ENCODE data around the gene UGT1A7. TPM values are rescaled to one million over a fixed set of nuclear protein-coding genes. Genes with fewer than 3 reads are reported as not detected.
"Not testable (repeated sequence)": the region's sequence is repeated elsewhere in the genome, so short reads cannot be mapped to it uniquely, and the experiment has no call there.

UGT1A7 gene
- total RNA-seq, 1 experiment from 2014 or later: 0.18 TPM

DNA sequence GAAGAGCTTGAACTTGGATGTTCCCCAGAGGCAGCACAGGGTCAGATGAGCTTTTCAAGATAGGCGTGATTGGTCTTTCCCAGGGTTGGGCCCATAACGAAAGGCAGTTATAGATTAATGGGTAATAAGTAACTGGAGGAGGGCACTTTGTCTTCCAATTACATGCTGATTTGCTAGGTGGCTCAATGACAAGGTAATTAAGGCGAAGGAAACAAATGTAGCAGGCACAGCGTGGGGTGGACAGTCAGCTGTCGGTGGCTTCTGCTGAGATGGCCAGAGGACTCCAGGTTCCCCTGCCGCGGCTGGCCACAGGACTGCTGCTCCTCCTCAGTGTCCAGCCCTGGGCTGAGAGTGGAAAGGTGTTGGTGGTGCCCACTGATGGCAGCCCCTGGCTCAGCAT lies 36.9 kb downstream of the UGT1A7 start, which contains the start of gene UGT1A4:
TSS of gene UGT1A4 (plus strand) at position 185 of the 400 bp plus-strand sequence. CDS start at position 270, 85 bp downstream.
- Mint-ChIP-seq H3K36me3 (ENCODE audit: insufficient read depth, unreplicated experiment) (peaks cover 7% of the 10 kb centered on the region), H3K9me3 (ENCODE audit: unreplicated experiment) (no peaks in the 10 kb centered on the region), H3K27me3 (ENCODE audit: insufficient read depth, unreplicated experiment) (no peaks in the 10 kb centered on the region), H3K4me3 (ENCODE audit: unreplicated experiment) (no peak within 1 kb of the TSS), H3K4me1 (ENCODE audit: low read depth, unreplicated experiment) (no peaks in the 10 kb centered on the region), H3K27ac (ENCODE audit: unreplicated experiment) (no peak within 1 kb of the TSS)
- Histone ChIP-seq H3K36me3 (ENCODE audit: control insufficient read depth, insufficient read depth, low read length) (no peaks in the 10 kb centered on the region), H3K9me3 (no peaks in the 10 kb centered on the region), H3K4me1 (no peaks in the 10 kb centered on the region), H3K27me3 (replicated peaks; ENCODE audit: control insufficient read depth, insufficient read depth, low read length) (no peaks in the 10 kb centered on the region), H3K4me3 (ENCODE audit: low read depth, low read length) (no peak within 1 kb of the TSS)
- no peak for DNase-seq
- TF ChIP-seq, protein P1, sequence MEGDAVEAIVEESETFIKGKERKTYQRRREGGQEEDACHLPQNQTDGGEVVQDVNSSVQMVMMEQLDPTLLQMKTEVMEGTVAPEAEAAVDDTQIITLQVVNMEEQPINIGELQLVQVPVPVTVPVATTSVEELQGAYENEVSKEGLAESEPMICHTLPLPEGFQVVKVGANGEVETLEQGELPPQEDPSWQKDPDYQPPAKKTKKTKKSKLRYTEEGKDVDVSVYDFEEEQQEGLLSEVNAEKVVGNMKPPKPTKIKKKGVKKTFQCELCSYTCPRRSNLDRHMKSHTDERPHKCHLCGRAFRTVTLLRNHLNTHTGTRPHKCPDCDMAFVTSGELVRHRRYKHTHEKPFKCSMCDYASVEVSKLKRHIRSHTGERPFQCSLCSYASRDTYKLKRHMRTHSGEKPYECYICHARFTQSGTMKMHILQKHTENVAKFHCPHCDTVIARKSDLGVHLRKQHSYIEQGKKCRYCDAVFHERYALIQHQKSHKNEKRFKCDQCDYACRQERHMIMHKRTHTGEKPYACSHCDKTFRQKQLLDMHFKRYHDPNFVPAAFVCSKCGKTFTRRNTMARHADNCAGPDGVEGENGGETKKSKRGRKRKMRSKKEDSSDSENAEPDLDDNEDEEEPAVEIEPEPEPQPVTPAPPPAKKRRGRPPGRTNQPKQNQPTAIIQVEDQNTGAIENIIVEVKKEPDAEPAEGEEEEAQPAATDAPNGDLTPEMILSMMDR (IDR thresholded peaks at IDR 0.05; ENCODE audit: insufficient read depth in 1 of 2, low read depth in 1 of 2, low read length in 1 of 2, severe bottlenecking in 1 of 2, unreplicated experiment in 1 of 2): no peak
- POLR2A ChIA-PET: no interaction called here
- CTCF ChIA-PET: no interaction called here
- BruUV-seq (replicated peaks): no TSS peak
- intact Hi-C loops (cut with micrococcal nuclease; ENCODE audit: unreplicated experiment): no loop called here

DNA sequence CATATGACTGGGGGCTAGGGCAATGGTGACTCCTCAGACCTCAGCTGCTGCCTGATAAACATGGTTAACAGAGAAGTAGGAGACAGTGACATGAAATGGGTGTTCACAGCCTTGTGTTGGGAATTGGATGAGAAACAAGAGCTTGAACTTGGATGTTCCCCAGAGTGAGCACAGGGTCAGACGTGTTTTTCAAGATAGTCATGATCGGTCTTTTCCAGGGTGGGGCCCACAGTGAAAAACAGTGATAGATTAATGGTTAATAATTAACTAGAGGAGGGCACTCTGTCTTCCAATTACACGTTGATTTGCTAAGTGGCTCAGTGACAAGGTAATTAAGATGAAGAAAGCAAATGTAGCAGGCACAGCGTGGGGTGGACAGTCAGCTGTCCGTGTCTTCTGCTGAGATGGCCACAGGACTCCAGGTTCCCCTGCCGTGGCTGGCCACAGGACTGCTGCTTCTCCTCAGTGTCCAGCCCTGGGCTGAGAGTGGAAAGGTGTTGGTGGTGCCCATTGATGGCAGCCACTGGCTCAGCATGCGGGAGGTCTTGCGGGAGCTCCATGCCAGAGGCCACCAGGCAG lies 47.1 kb downstream of the UGT1A7 start, which contains the start of gene UGT1A3:
TSS of gene UGT1A3 (plus strand) at position 320 of the 579 bp plus-strand sequence. CDS start at position 405, 85 bp downstream.
- Histone ChIP-seq H3K9me3 (no peaks in the 10 kb centered on the region), H3K4me3 (ENCODE audit: low read depth, low read length) (no peak within 1 kb of the TSS), H3K36me3 (ENCODE audit: control insufficient read depth, insufficient read depth, low read length) (no peaks in the 10 kb centered on the region), H3K4me1 (no peaks in the 10 kb centered on the region), H3K27me3 (replicated peaks; ENCODE audit: control insufficient read depth, insufficient read depth, low read length) (no peaks in the 10 kb centered on the region)
- Mint-ChIP-seq H3K4me1 (ENCODE audit: low read depth, unreplicated experiment) (peaks cover 6% of the 10 kb centered on the region), H3K27ac (ENCODE audit: unreplicated experiment) (peak within 1 kb of the TSS; percentile 34), H3K4me3 (ENCODE audit: unreplicated experiment) (no peak within 1 kb of the TSS), H3K36me3 (ENCODE audit: insufficient read depth, unreplicated experiment) (peaks cover 6% of the 10 kb centered on the region), H3K27me3 (ENCODE audit: insufficient read depth, unreplicated experiment) (no peaks in the 10 kb centered on the region), H3K9me3 (ENCODE audit: unreplicated experiment) (no peaks in the 10 kb centered on the region)
- ChIA-PET POLR2A (no interaction called here), CTCF (no interaction called here)
- intact Hi-C loops (cut with micrococcal nuclease; ENCODE audit: unreplicated experiment): no loop called here
- TF ChIP-seq, protein P1 (IDR thresholded peaks at IDR 0.05; ENCODE audit: insufficient read depth in 1 of 2, low read depth in 1 of 2, low read length in 1 of 2, severe bottlenecking in 1 of 2, unreplicated experiment in 1 of 2): no peak
- no TSS peak for BruUV-seq (replicated peaks)
- no peak for DNase-seq

DNA sequence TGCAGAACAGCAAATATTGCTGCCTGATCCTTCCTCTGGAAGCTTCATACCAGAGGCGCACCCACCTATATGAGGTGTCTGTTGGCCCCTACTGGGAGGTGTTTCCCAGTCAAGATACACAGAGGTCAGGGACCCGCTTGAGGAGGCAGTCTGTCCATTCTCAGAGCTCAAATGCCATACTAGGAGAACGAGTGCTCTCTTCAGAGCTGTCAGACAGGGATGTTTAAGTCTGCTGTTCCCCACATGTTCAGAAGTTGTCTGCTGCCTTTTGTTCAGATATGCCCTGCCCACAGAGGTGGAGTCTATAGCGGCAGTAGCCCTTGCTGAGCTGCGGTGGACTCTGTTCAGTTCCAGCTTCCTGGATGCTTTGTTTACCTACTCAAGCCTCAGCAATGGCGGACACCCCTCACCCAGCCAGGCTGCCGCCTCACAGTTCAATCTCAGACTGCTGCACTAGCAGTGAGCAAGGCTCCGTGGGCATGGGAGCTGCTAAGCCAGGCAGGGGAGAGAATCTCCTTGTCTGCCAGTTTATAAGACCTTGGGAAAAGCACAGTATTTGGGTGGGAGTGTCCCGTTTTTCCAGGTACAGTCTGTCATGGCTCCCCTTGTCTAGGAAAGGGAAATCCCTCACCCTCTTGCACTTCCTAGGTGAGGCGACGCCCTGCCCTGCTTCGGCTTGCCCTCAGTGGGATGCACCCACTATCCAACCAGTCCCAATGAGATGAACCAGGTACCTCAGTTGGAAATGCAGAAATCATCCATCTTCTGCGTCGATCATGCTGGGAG lies 55.4 kb downstream of the UGT1A7 start:
- H3K4me3 ChIP-seq (ENCODE audit: low read depth, low read length); intact Hi-C loops (cut with micrococcal nuclease; ENCODE audit: unreplicated experiment); H3K36me3 ChIP-seq (ENCODE audit: control insufficient read depth, insufficient read depth, low read length); H3K27me3 ChIP-seq (replicated peaks; ENCODE audit: control insufficient read depth, insufficient read depth, low read length); H3K27me3 Mint-ChIP-seq (ENCODE audit: insufficient read depth, unreplicated experiment); H3K9me3 ChIP-seq; DNase-seq; H3K4me3 Mint-ChIP-seq (ENCODE audit: unreplicated experiment); H3K4me1 ChIP-seq; POLR2A ChIA-PET; H3K27ac Mint-ChIP-seq (ENCODE audit: unreplicated experiment); BruUV-seq (replicated peaks); CTCF ChIA-PET: not testable (repeated sequence)
- Mint-ChIP-seq H3K9me3 (ENCODE audit: unreplicated experiment) (peaks cover 15% of the 10 kb centered on the region), H3K36me3 (ENCODE audit: insufficient read depth, unreplicated experiment) (peaks cover 19% of the 10 kb centered on the region), H3K4me1 (ENCODE audit: low read depth, unreplicated experiment) (peaks cover 22% of the 10 kb centered on the region)
